ENCODE results near the gene TMIE. TPM values are rescaled to one million over a fixed set of nuclear protein-coding genes. Genes with fewer than 3 reads are reported as not detected.

TMIE gene
- total RNA-seq, 2 donors from 2014 or later = not detected

DNA sequence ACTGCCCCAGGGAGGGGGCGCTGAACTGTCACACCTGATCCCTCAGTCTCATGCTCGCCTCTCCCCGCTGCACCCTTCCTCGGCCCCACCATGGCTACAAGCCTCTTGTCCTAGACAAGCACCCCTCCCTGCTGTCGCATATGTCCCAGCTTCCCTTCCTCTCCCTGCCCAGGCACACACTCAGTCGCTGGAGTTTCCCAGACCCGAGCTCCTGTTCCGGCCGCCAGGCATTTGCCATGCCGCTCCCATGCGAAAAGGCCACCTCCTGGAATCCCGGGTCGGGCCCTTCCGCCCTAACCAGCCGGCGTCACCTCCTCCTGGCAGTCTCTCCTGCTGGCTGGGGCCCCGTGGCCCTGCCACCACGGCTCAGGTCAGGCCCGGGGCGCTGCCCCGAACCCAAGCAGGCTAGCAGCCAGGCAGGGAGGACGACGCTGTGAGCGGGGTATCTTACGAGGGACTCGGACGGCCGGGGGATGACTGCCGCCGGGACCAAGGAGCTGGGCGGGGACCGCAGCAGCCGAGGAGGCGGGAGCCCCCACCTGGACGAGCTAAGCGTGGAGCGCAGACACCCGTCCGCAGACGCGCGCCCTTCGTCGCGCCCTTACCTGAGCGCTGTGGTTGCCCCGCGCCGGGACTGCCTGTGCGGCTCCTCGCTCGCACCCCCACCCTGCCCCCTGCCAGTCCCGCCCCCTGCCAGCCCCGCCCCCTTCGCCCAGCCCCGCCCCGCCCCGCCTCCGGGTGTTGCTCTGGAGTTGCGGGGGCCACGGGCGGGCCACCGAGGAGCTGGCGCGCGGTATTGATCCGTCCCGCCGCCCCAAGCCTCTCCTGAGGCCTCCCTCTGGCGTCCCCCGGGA is 7.9 kb upstream of the TMIE start, which contains the start of gene ALS2CL:
ALS2CL (minus strand) TSS at position 642 of the 854 bp plus-strand sequence. CDS start 4,239 bp downstream, outside the sequence.
- intact Hi-C loops (cut with DNase I) = no loop called here
- Histone ChIP-seq H3K4me3 (peak within 1 kb of the TSS; percentile 38 to 64), H3K27me3 (no peaks in the 10 kb centered on the region), H3K36me3 (replicated peaks in 1 of 2; ENCODE audit: insufficient read depth in 1 of 2, low read depth in 2 of 2) (no peaks in the 10 kb centered on the region), H3K27ac (peak within 1 kb of the TSS; percentile 78 to 89 (median 86)), H3K9me3 (no peaks in the 10 kb centered on the region), H3K4me1 (peaks cover 55% of the 10 kb centered on the region)
- 0 to 1% methylated on average over 14 to 44 of the region's 71 CpGs for WGBS, 2 donors
- TF ChIP-seq, protein P1, sequence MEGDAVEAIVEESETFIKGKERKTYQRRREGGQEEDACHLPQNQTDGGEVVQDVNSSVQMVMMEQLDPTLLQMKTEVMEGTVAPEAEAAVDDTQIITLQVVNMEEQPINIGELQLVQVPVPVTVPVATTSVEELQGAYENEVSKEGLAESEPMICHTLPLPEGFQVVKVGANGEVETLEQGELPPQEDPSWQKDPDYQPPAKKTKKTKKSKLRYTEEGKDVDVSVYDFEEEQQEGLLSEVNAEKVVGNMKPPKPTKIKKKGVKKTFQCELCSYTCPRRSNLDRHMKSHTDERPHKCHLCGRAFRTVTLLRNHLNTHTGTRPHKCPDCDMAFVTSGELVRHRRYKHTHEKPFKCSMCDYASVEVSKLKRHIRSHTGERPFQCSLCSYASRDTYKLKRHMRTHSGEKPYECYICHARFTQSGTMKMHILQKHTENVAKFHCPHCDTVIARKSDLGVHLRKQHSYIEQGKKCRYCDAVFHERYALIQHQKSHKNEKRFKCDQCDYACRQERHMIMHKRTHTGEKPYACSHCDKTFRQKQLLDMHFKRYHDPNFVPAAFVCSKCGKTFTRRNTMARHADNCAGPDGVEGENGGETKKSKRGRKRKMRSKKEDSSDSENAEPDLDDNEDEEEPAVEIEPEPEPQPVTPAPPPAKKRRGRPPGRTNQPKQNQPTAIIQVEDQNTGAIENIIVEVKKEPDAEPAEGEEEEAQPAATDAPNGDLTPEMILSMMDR (IDR thresholded peaks at IDR 0.05) = peak in 1 of 7 experiments; percentile 2
- TF ChIP-seq POLR2A (IDR thresholded peaks at IDR 0.05) = peak; percentile 82 to 89 (median 84)
- peak; percentile 74 to 81 (median 78) for DNase-seq
- ATAC-seq = peak; percentile 65

- no peak for TF ChIP-seq POLR2A (IDR thresholded peaks at IDR 0.05)
- TF ChIP-seq, protein P1 (IDR thresholded peaks at IDR 0.05) = no peak
- 27% methylated on average over 23 of the region's 30 CpGs; no CpG with 5 or more reads in 1 of the 2 donors for WGBS, 2 donors
- no peaks in the 10 kb centered on the region for H3K27me3 ChIP-seq
- intact Hi-C loops (cut with DNase I) = no loop called here
- H3K4me1 ChIP-seq = peaks cover 55% of the 10 kb centered on the region
- H3K4me3 ChIP-seq = peak overlapping the region; percentile 38 to 64
- DNase-seq (peak in 3 of 4 donors; percentile 37 to 54 (median 51)), ATAC-seq (peak; percentile 12)
- H3K27ac ChIP-seq = peak overlapping the region; percentile 78 to 89 (median 86)
- H3K36me3 ChIP-seq (replicated peaks in 1 of 2; ENCODE audit: insufficient read depth in 1 of 2, low read depth in 2 of 2) = no peaks in the 10 kb centered on the region
- no peaks in the 10 kb centered on the region for H3K9me3 ChIP-seq
These were observed 7.3 kb upstream of the TMIE start for GRCh38 chr3:46693892-46694226.

- H3K9me3 ChIP-seq = no peaks in the 10 kb centered on the region
- TF ChIP-seq, protein P1 (IDR thresholded peaks at IDR 0.05) = no peak
- TF ChIP-seq POLR2A (IDR thresholded peaks at IDR 0.05) = no peak
- H3K27ac ChIP-seq = peak overlapping the region in 2 of 4 donors; percentile 60 to 89
- DNase-seq (no peak), ATAC-seq (no peak)
- WGBS, 2 donors = 96 to 98% methylated on average over 2 to 3 of the region's 3 CpGs
- intact Hi-C loops (cut with DNase I) = no loop called here
- H3K27me3 ChIP-seq = no peaks in the 10 kb centered on the region
- H3K4me3 ChIP-seq = no peak overlapping the region
- H3K4me1 ChIP-seq = peaks cover 55% of the 10 kb centered on the region
- H3K36me3 ChIP-seq (replicated peaks in 1 of 2; ENCODE audit: insufficient read depth in 1 of 2, low read depth in 2 of 2) = no peaks in the 10 kb centered on the region
These were observed 6.7 kb upstream of the TMIE start for GRCh38 chr3:46694520-46694919.

DNA sequence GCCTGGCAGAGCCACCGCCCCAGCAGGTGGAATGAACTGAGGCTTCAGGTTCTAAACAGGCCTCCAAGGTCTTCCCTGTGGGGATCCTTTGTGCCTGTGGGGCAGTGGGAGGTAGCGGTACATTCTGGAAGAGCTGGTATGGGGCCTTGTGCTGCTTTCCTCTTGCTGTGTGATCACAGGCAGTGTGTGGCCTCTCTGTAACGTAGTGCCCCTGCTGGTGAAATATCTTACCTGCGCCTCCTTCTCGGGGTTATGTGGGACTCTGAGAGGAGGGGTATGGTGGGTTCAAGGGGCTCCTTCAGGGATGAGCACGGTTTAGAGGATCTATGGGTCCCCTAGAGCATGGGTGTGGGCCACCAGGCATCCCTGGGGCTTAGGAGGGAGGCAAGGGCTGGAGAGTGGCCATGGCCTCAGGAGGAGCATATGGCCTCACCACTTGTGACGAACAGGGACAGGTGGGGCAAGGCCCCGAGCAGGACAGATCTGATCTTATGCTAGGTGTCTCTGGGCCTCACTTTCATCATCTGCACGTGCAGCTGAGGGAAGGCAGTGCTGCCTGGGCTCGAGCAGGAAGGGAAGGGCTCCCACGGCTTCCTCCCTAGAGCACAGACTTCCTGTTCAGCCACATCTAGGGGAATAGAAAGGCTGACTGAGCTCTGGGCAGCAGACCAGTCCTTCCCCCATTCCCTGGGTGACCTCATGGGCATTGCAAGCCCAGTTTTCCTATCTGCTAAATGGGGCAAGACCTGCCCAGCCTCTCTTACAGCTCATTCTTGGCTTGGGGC is 5.8 kb upstream of the TMIE start:
- intact Hi-C loops (cut with DNase I) = no loop called here
- Histone ChIP-seq H3K9me3 (no peaks in the 10 kb centered on the region), H3K27ac (peak overlapping the region in 2 of 4 donors; percentile 59 to 60), H3K4me1 (peaks cover 58% of the 10 kb centered on the region), H3K27me3 (no peaks in the 10 kb centered on the region), H3K4me3 (no peak overlapping the region), H3K36me3 (replicated peaks in 1 of 2; ENCODE audit: insufficient read depth in 1 of 2, low read depth in 2 of 2) (no peaks in the 10 kb centered on the region)
- TF ChIP-seq POLR2A (IDR thresholded peaks at IDR 0.05) = no peak
- TF ChIP-seq, protein P1 (IDR thresholded peaks at IDR 0.05) = peak in 5 of 7 experiments; percentile 1 to 29 (median 20)
- 72 to 92% methylated on average over 7 to 11 of the region's 11 CpGs for WGBS, 2 donors
- DNase-seq (peak in 3 of 4 donors; percentile 47 to 67 (median 50)), ATAC-seq (no peak)
